WTC11 (cell line): ENCODE data around the gene MAST4.

Experiments
- CTCF ChIP-seq: fragments of 200-600 bp; IDR thresholded peaks from 2 replicates; pipeline ENCODE4 v1.8.0; 2022; ENCODE audit warnings: antibody characterized with exemption
- JAZF1 ChIP-seq: fragments of 250-450 bp; sonication (Bioruptor Pico); IDR thresholded peaks from 2 replicates; pipeline ENCODE4 v1.9.0; 2021; ENCODE audit warnings: moderate library complexity, mild to moderate bottlenecking, inconsistent platforms
- MLX ChIP-seq: sonication (generic); formaldehyde crosslinking; IDR thresholded peaks from 2 replicates; pipeline ENCODE4 v1.8.1; 2023; ENCODE audit warnings: mild to moderate bottlenecking, missing genetic modification reagents, moderate library complexity
- TCF7 ChIP-seq: sonication (generic); formaldehyde crosslinking; IDR thresholded peaks from 2 replicates; pipeline ENCODE4 v1.8.0; 2022; ENCODE audit warnings: mild to moderate bottlenecking, low read depth, missing genetic modification reagents, moderate library complexity
- ZBTB21 ChIP-seq: sonication (generic); formaldehyde crosslinking; IDR thresholded peaks from 2 replicates; pipeline ENCODE4 v1.8.1; 2023; ENCODE audit warnings: mild to moderate bottlenecking, missing genetic modification reagents, borderline replicate concordance

- TF ChIP-seq CTCF: no peak
- no peak for TF ChIP-seq MLX (CRISPR knock-in tag)
- no peak for TF ChIP-seq ZBTB21 (CRISPR knock-in tag)
- no peak for TF ChIP-seq JAZF1 (CRISPR knock-in tag)
- TF ChIP-seq TCF7 (CRISPR knock-in tag): no peak
Observed at GRCh38 chr5:66991746-66992145, 395.6 kb downstream of the MAST4 start.
